Activated CD4-positive, alpha-beta T cell treated with anti-CD3 and anti-CD28 coated beads, Interleukin-2, amount 10 ng/mL, durations not matched to agents 7 days and 5 days (primary cell): ENCODE results near the gene SKAP1. TPM values are rescaled to one million over a fixed set of nuclear protein-coding genes. Genes with fewer than 3 reads are reported as not detected.
"Not testable (repeated sequence)": the region's sequence is repeated elsewhere in the genome, so short reads cannot be mapped to it uniquely, and the experiment has no call there.

Experiments used
- CTCF ChIA-PET: fragments of 350-600 bp; sonication (Branson Sonifier 250); formaldehyde crosslinking; loops from one replicate; lab custom pipeline; 2021; ENCODE audit warnings: antibody characterized with exemption; lab: Charles Lee
- POLR2A ChIA-PET: fragments of 350-600 bp; sonication (Branson Sonifier 250); formaldehyde crosslinking; loops from one replicate; lab custom pipeline; 2021; ENCODE audit warnings: antibody characterized with exemption; lab: Charles Lee
- DNase-seq: peaks from one replicate; pipeline ENCODE4 v3.0.0-alpha.2; 2020
- H3K27ac Mint-ChIP-seq: one replicate; pipeline ENCODE4 v1.8.0; 2021; ENCODE audit warnings: mild to moderate bottlenecking, moderate library complexity, mixed read lengths
- H3K27me3 Mint-ChIP-seq: one replicate; pipeline ENCODE4 v1.8.0; 2021; ENCODE audit warnings: mixed read lengths
- H3K36me3 Mint-ChIP-seq: one replicate; pipeline ENCODE4 v1.8.0; 2021; ENCODE audit warnings: low read depth, mixed read lengths
- H3K4me1 Mint-ChIP-seq: one replicate; pipeline ENCODE4 v1.8.0; 2021; ENCODE audit warnings: mixed read lengths
- H3K4me3 Mint-ChIP-seq: one replicate; pipeline ENCODE4 v1.8.0; 2021; ENCODE audit warnings: mild to moderate bottlenecking, moderate library complexity, mixed read lengths
- H3K9me3 Mint-ChIP-seq: one replicate; pipeline ENCODE4 v1.8.0; 2021; ENCODE audit warnings: mixed read lengths
- total RNA-seq, 2 experiments: library from RNA; stranded (reverse); gene quantifications; one replicate each; pipeline ENCODE4 v1.2.3, GENCODE V29; 2021

The SKAP1 gene
- total RNA-seq, 2 experiments from 2014 or later, result 123 to 144 TPM

- DNase-seq, result no peak
- peaks cover 6% of the 10 kb centered on the region for H3K36me3 Mint-ChIP-seq
- ChIA-PET POLR2A (no interaction called here), CTCF (no interaction called here)
- H3K4me1 Mint-ChIP-seq, result no peaks in the 10 kb centered on the region
- no peak overlapping the region for H3K27ac Mint-ChIP-seq
- no peaks in the 10 kb centered on the region for H3K9me3 Mint-ChIP-seq
- no peak overlapping the region for H3K4me3 Mint-ChIP-seq
- H3K27me3 Mint-ChIP-seq, result no peaks in the 10 kb centered on the region
Observed at GRCh38 chr17:48219617-48220016, 210.4 kb downstream of the SKAP1 start.

DNA sequence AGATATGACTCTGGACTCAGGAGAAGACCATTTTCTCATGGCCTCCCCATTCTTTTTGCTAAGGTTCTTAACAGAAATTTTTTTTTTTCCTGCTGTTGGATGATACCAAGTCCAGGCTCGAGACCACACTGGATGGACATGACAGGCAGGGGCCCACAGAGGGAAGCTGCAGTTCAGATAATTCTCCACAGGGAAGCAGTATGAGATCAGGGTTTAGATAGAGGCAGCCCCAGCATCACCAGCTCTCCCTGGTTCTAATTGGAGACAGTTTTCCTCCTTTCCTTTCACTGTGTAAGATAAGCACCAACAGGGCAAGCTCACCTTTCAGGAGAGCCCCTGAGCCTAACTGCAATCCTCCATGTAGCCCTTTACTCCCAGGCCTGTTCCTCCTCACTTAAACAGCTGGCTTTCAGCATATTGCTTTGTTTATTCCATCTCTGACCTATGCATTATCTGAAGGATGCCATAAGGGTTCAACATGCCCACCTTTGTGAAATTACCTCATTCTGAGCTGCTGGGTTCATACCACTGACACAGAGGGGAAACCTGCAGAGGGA lies 214.4 kb downstream of the SKAP1 start:
- no peaks in the 10 kb centered on the region for H3K4me1 Mint-ChIP-seq
- DNase-seq, result no peak
- no peaks in the 10 kb centered on the region for H3K9me3 Mint-ChIP-seq
- peaks cover 6% of the 10 kb centered on the region for H3K36me3 Mint-ChIP-seq
- no peak overlapping the region for H3K4me3 Mint-ChIP-seq
- CTCF ChIA-PET, result interaction anchor here (1.2 to 1.4 kb wide), 3 partner anchors 10 to 190 kb away, joined by 3 to 5 read pairs (median 3); no protein-coding TSS in a partner anchor
- no peak overlapping the region for H3K27ac Mint-ChIP-seq
- POLR2A ChIA-PET, result no interaction called here
- H3K27me3 Mint-ChIP-seq, result no peaks in the 10 kb centered on the region

DNA sequence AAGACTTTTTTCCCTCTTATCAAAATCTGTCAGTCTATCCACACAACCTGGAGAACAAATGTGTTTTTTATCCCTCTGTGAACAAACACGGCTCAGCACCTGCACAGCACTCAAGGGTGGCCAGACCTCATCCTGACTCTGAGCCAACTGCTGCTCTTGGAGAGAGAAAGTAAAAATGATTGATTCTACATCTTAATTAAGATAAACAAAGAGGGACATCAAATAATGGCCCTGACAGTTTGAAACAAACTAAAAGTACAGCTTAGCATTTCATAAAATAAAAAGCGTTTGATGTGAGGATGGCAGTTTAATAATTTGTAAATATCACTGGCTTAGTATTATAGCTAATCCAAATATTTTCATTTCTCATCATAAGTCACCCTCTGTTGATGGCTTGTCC lies 216.2 kb downstream of the SKAP1 start:
- no peak for DNase-seq
- H3K36me3 Mint-ChIP-seq, result peaks cover 9% of the 10 kb centered on the region
- ChIA-PET POLR2A (no interaction called here), CTCF (interaction anchor here (0.6 to 1.9 kb wide), 8 partner anchors 10 to 380 kb away, joined by 3 to 7 read pairs (median 5); partner anchors contain the start of gene HOXB5)
- no peaks in the 10 kb centered on the region for H3K27me3 Mint-ChIP-seq
- no peak overlapping the region for H3K4me3 Mint-ChIP-seq
- H3K4me1 Mint-ChIP-seq, result no peaks in the 10 kb centered on the region
- H3K27ac Mint-ChIP-seq, result no peak overlapping the region
- H3K9me3 Mint-ChIP-seq, result no peaks in the 10 kb centered on the region

DNA sequence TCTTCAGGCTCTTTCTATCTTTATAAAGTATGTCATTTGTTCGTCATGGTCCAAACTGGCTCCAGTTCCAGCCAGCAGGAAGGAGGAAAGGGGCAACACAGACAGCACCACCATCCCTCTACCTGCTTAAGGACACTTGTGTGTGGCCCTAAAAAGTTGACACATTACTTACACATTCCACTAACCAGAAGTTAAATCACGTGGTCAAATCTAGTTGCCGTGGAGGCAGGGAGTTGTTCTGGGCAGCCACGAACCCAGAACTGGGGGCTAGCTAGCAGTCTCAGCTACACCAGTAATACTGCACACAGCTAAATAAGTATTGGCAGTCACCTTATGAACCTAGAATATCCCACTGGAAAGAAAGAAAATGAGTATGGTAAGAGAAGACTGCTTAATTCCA lies 218.2 kb downstream of the SKAP1 start:
- H3K27ac Mint-ChIP-seq, result no peak overlapping the region
- peaks cover 7% of the 10 kb centered on the region for H3K36me3 Mint-ChIP-seq
- no peaks in the 10 kb centered on the region for H3K4me1 Mint-ChIP-seq
- DNase-seq, result no peak
- no peak overlapping the region for H3K4me3 Mint-ChIP-seq
- H3K9me3 Mint-ChIP-seq, result no peaks in the 10 kb centered on the region
- POLR2A ChIA-PET, result no interaction called here
- CTCF ChIA-PET, result no interaction called here
- no peaks in the 10 kb centered on the region for H3K27me3 Mint-ChIP-seq

DNA sequence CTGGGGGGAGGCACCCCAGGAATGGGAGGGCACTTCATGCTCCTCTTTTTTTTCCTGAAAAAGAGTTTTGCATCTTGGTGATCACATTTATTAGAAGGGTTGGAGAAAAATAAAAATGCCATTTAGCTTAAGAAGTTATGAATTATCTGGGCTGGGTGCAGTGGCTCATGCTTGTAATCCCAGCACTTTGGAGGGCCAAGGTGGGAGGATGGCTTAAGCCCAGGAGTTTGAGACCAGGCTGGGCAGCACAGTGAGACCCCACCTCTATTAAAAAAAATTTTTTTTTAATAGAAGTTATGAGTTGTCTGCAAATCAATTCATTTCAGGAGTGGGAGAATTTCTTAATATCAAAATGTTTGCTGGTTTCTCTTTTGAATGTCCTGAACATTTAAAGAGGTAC lies 219.0 kb downstream of the SKAP1 start:
- Mint-ChIP-seq H3K4me1 (no peaks in the 10 kb centered on the region), H3K9me3 (no peaks in the 10 kb centered on the region), H3K36me3 (peaks cover 8% of the 10 kb centered on the region), H3K27me3 (no peaks in the 10 kb centered on the region), H3K4me3 (no peak overlapping the region), H3K27ac (no peak overlapping the region)
- ChIA-PET POLR2A (no interaction called here), CTCF (no interaction called here)
- no peak for DNase-seq

GRCh38 chr17:48209973-48210372 lies 220.0 kb downstream of the SKAP1 start:
- H3K9me3 Mint-ChIP-seq, result no peaks in the 10 kb centered on the region
- no peak for DNase-seq
- no peak overlapping the region for H3K4me3 Mint-ChIP-seq
- H3K27me3 Mint-ChIP-seq, result no peaks in the 10 kb centered on the region
- peaks cover 11% of the 10 kb centered on the region for H3K36me3 Mint-ChIP-seq
- H3K27ac Mint-ChIP-seq, result no peak overlapping the region
- CTCF ChIA-PET, result no interaction called here
- H3K4me1 Mint-ChIP-seq, result peaks cover 3% of the 10 kb centered on the region
- POLR2A ChIA-PET, result no interaction called here

GRCh38 chr17:48207776-48208544 lies 222.1 kb downstream of the SKAP1 start:
- Mint-ChIP-seq H3K9me3 (no peaks in the 10 kb centered on the region), H3K4me3 (no peak overlapping the region), H3K4me1 (peaks cover 3% of the 10 kb centered on the region), H3K27ac (no peak overlapping the region), H3K36me3 (peaks cover 11% of the 10 kb centered on the region), H3K27me3 (no peaks in the 10 kb centered on the region)
- CTCF ChIA-PET, result no interaction called here
- no peak for DNase-seq
- POLR2A ChIA-PET, result no interaction called here

GRCh38 chr17:48207036-48207435 lies 223.0 kb downstream of the SKAP1 start:
- POLR2A ChIA-PET, DNase-seq, H3K4me3 Mint-ChIP-seq, H3K4me1 Mint-ChIP-seq, H3K27me3 Mint-ChIP-seq, H3K9me3 Mint-ChIP-seq, H3K36me3 Mint-ChIP-seq, H3K27ac Mint-ChIP-seq: not testable (repeated sequence)
- CTCF ChIA-PET, result interaction anchor here (0.7 kb wide), 1 partner anchor 164 kb away, joined by 3 read pairs; no protein-coding TSS in a partner anchor

- no peaks in the 10 kb centered on the region for H3K9me3 Mint-ChIP-seq
- no peak overlapping the region for H3K4me3 Mint-ChIP-seq
- peaks cover 17% of the 10 kb centered on the region for H3K4me1 Mint-ChIP-seq
- ChIA-PET POLR2A (no interaction called here), CTCF (interaction anchor here (1.7 kb wide), 1 partner anchor 11 kb away, joined by 7 read pairs; no protein-coding TSS in a partner anchor)
- H3K27ac Mint-ChIP-seq, result no peak overlapping the region
- H3K27me3 Mint-ChIP-seq, result no peaks in the 10 kb centered on the region
- DNase-seq, result no peak
- peaks cover 19% of the 10 kb centered on the region for H3K36me3 Mint-ChIP-seq
Observed at GRCh38 chr17:48202959-48203358, 227.1 kb downstream of the SKAP1 start.

- ChIA-PET CTCF (no interaction called here), POLR2A (no interaction called here)
- H3K27me3 Mint-ChIP-seq, result no peaks in the 10 kb centered on the region
- peaks cover 40% of the 10 kb centered on the region for H3K4me1 Mint-ChIP-seq
- H3K9me3 Mint-ChIP-seq, result no peaks in the 10 kb centered on the region
- no peak overlapping the region for H3K27ac Mint-ChIP-seq
- H3K4me3 Mint-ChIP-seq, result no peak overlapping the region
- DNase-seq, result no peak
- peaks cover 40% of the 10 kb centered on the region for H3K36me3 Mint-ChIP-seq
Observed at GRCh38 chr17:48198950-48199541, 231.0 kb downstream of the SKAP1 start.

GRCh38 chr17:48195910-48196309 lies 234.1 kb downstream of the SKAP1 start:
- ChIA-PET POLR2A (interaction anchor here (0.5 kb wide), 1 partner anchor 61 kb away, joined by 9 read pairs; no protein-coding TSS in a partner anchor), CTCF (interaction anchor here (1.2 kb wide), 1 partner anchor 9 kb away, joined by 3 read pairs; no protein-coding TSS in a partner anchor)
- DNase-seq, result no peak
- no peak overlapping the region for H3K27ac Mint-ChIP-seq
- H3K9me3 Mint-ChIP-seq, result no peaks in the 10 kb centered on the region
- H3K4me3 Mint-ChIP-seq, result no peak overlapping the region
- peaks cover 61% of the 10 kb centered on the region for H3K36me3 Mint-ChIP-seq
- peaks cover 64% of the 10 kb centered on the region for H3K4me1 Mint-ChIP-seq
- no peaks in the 10 kb centered on the region for H3K27me3 Mint-ChIP-seq

DNA sequence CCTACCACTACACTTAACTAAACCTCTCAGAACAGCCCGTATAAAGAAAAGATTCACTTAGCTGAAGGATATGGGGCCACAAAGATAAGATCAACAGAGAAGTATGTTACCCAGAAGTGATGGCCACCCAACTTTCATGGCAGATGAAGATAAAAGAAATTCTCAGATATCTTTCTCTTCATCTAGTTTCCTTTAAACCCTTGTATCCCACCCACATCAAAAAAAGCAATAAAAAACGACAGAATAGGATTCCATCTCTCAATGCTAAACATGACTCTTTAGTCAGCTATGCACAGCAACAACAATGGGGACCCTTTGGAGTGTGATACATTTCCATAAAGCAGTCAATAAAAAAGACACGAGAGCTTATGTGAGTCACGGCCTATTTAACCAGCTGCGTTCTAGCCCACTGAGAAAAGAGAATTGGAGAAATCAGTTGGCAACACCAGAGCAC lies 235.9 kb downstream of the SKAP1 start:
- peak overlapping the region; percentile 20 for H3K4me3 Mint-ChIP-seq
- peaks cover 55% of the 10 kb centered on the region for H3K36me3 Mint-ChIP-seq

GRCh38 chr17:48192321-48192731 lies 237.7 kb downstream of the SKAP1 start:
- POLR2A ChIA-PET, result no interaction called here

More for the DNA sequence above, 235.9 kb downstream of the SKAP1 start:
- H3K9me3 Mint-ChIP-seq, result no peaks in the 10 kb centered on the region
- no peaks in the 10 kb centered on the region for H3K27me3 Mint-ChIP-seq
- ChIA-PET CTCF (interaction anchor here (1.1 to 1.6 kb wide), 3 partner anchors 21 to 158 kb away, joined by 3 to 5 read pairs (median 4); no protein-coding TSS in a partner anchor), POLR2A (no interaction called here)
- H3K4me1 Mint-ChIP-seq, result peaks cover 59% of the 10 kb centered on the region
- H3K27ac Mint-ChIP-seq, result peak overlapping the region; percentile 46
- DNase-seq, result peak; percentile 33

More at GRCh38 chr17:48192321-48192731, 237.7 kb downstream of the SKAP1 start:
- no peaks in the 10 kb centered on the region for H3K27me3 Mint-ChIP-seq
- DNase-seq, result no peak
- H3K4me1 Mint-ChIP-seq, result peaks cover 50% of the 10 kb centered on the region
- no peaks in the 10 kb centered on the region for H3K9me3 Mint-ChIP-seq
- CTCF ChIA-PET, result interaction anchor here (0.6 kb wide), 1 partner anchor 103 kb away, joined by 8 read pairs; no protein-coding TSS in a partner anchor
- no peak overlapping the region for H3K27ac Mint-ChIP-seq
- peaks cover 59% of the 10 kb centered on the region for H3K36me3 Mint-ChIP-seq
- no peak overlapping the region for H3K4me3 Mint-ChIP-seq
